Muscle layer of duodenum (tissue), 2 donors: ENCODE data around the gene MCFD2.
"Not testable (repeated sequence)": the region's sequence is repeated elsewhere in the genome, so short reads cannot be mapped to it uniquely, and the experiment has no call there.

Experiments
- H3K27ac ChIP-seq: one replicate; pipeline ENCODE4 v1.7.0; 2013; ENCODE audit warnings: mild to moderate bottlenecking, low read length
- H3K27me3 ChIP-seq: one replicate; pipeline ENCODE4 v1.7.0; 2013; ENCODE audit warnings: low read depth, mild to moderate bottlenecking, control low read depth, low read length
- H3K36me3 ChIP-seq, 2 donors: one replicate each; pipeline ENCODE4 v1.7.0; 2013; ENCODE audit warnings: low read length in 2 of 2, control low read depth in 1 of 2, mild to moderate bottlenecking in 1 of 2; ENCODE audit not compliant: insufficient read depth in 2 of 2, control insufficient read depth in 1 of 2
- H3K4me1 ChIP-seq, 2 donors: one replicate each; pipeline ENCODE4 v1.7.0; 2013; ENCODE audit warnings: low read length in 2 of 2, mild to moderate bottlenecking in 2 of 2, control low read depth in 1 of 2, moderate library complexity in 1 of 2; ENCODE audit not compliant: insufficient read depth in 2 of 2, control insufficient read depth in 1 of 2
- H3K4me3 ChIP-seq, 2 donors: one replicate each; pipeline ENCODE4 v1.7.0; 2013; ENCODE audit warnings: low read length in 2 of 2, low read depth in 1 of 2, mild to moderate bottlenecking in 1 of 2
- H3K9me3 ChIP-seq, 2 donors: one replicate each; pipeline ENCODE4 v1.7.0; 2013; ENCODE audit warnings: low read length in 2 of 2, control low read depth in 1 of 2, mild to moderate bottlenecking in 1 of 2; ENCODE audit not compliant: control insufficient read depth in 1 of 2
- donor health status: healthy.

The MCFD2 gene

GRCh38 chr2:46915811-46916630 is 415 bp upstream of the MCFD2 start:
- Histone ChIP-seq H3K27ac (peak overlapping the region; percentile 91), H3K36me3 (peaks cover 0 to 17% of the 10 kb centered on the region in 2 donors), H3K4me1 (peaks cover 14 to 29% of the 10 kb centered on the region in 2 donors), H3K4me3 (peak overlapping the region; percentile 96 to 97), H3K9me3 (no peaks in the 10 kb centered on the region), H3K27me3 (no peaks in the 10 kb centered on the region)

DNA sequence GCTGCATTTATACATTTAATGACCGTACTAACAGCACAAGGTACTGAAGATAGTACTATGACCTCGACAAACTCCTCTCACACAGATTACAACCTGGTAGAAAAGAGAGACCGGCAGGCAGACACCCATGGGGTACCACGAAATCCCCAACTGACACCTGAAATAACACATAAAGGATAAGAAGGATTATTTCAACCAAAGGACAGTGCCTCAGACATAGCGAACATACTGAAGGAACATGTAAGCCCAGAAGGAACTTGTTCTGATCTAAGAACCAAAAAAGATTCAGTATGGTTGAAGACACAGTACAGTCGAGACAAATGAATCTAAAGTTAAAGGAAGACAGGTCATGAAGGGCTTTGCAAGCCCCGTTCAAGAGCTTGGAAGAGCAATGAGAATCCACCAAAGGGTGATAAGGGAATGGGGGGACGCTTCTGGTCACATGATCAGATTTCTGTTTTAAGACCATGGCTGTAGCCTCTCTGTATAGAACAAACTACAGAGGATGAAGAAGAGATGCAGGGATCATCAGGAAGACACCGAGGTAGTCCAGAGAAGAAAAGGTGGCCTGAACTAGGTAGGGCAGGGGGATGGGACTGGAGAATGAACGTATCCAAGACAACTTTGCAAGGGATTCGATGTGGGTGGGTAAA is 902 bp downstream of the MCFD2 start:
- H3K36me3 ChIP-seq = peaks cover 0 to 27% of the 10 kb centered on the region in 2 donors
- no peaks in the 10 kb centered on the region for H3K9me3 ChIP-seq
- H3K27ac ChIP-seq = peak overlapping the region; percentile 91
- H3K27me3 ChIP-seq = no peaks in the 10 kb centered on the region
- peaks cover 14 to 29% of the 10 kb centered on the region in 2 donors for H3K4me1 ChIP-seq
- H3K4me3 ChIP-seq = peak overlapping the region; percentile 96 to 97

DNA sequence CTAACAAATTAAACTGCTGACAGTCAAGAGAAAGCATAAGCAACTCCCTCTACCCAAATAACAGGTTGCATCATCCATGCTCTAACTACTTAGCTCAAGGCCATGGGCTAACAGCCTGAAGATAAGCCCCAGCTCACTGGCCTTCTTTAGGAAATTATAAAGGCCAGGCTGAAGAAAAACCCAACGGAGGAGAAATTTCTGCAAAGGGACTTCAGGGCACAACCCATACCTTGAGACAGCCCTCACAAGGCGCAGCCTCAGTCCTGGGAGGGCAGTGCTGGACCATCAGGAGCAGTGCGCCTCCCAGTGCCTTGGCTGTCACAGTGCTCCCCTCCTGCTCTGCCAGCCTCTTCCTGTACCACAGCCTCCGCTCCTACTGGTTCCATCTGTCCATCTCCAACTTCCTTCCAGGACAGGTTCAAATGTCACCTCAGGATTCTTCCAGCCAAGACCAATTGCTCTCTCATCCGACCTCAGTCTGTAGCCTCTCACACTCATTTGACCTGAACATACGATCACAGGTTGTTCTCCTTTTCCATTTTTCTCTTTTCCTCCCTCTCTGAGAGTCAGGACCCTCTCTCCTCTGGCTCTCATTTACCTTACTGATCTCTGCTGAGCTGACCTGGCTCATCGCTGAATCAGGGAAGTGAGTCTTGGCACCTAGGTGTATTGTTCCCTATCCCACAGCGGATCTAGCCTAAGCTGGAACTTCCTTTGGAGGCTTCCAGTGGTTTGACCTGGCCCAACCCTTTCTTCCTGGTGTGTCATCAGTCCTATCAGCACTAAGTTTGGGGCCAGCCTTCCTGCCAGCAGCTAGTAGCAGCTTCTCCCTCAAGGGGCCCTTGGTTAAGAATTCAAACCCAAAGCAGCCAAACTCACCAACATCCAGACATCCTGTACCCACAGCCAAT is 1.9 kb downstream of the MCFD2 start:
- Histone ChIP-seq H3K4me1 (peaks cover 14 to 29% of the 10 kb centered on the region in 2 donors), H3K27me3 (no peaks in the 10 kb centered on the region), H3K4me3 (peak overlapping the region; percentile 96 to 97), H3K36me3 (peaks cover 5 to 37% of the 10 kb centered on the region in 2 donors), H3K27ac (peak overlapping the region; percentile 91), H3K9me3 (no peaks in the 10 kb centered on the region)

- H3K9me3 ChIP-seq = no peaks in the 10 kb centered on the region
- no peaks in the 10 kb centered on the region for H3K27me3 ChIP-seq
- peaks cover 25 to 52% of the 10 kb centered on the region in 2 donors for H3K36me3 ChIP-seq
- H3K27ac ChIP-seq = peak overlapping the region; percentile 54
- H3K4me1 ChIP-seq = peaks cover 14 to 24% of the 10 kb centered on the region in 2 donors
- H3K4me3 ChIP-seq = no peak overlapping the region
These were observed 5.7 kb downstream of the MCFD2 start for GRCh38 chr2:46909771-46910419.

- Histone ChIP-seq H3K9me3 (no peaks in the 10 kb centered on the region), H3K27ac (no peak overlapping the region), H3K4me1 (peaks cover 8 to 16% of the 10 kb centered on the region in 2 donors), H3K27me3 (no peaks in the 10 kb centered on the region), H3K36me3 (peaks cover 25 to 48% of the 10 kb centered on the region in 2 donors), H3K4me3 (no peak overlapping the region)
These were observed 6.5 kb downstream of the MCFD2 start for GRCh38 chr2:46909150-46909549.

DNA sequence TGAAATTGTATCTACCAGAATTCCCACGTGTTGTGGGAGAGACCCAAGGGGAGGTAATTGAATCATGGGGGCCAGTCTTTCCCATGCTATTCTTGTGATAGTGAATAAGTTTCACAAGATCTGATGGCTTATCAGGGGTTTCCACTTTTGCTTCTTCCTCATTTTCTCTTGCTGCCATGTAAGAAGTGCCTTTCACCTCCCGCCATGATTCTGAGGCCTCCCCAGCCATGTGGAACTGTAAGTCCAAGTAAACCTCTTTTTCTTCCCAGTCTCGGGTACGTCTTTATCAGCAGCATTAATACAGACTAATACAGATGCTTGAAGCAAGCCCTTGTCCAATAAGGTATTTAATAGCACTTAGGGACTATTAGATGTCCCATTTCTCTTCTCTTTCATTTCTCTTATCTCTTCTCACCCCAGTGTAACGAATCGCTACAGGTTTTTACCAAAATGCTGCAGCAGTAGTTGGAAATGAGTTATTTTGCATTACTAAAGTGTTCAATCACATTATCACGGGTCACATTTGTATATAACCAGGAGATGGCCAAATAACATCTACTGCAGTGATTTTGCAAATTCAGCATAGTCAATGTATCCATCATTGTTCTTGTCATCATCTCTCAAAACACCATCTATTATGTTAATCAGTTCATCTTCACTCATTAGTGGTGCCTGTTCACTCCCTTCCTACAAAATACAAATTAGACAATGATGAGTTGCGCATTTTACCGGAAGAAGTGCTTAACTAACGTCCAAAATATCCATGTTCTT is 10.5 kb downstream of the MCFD2 start:
- peaks cover 28 to 44% of the 10 kb centered on the region in 2 donors for H3K36me3 ChIP-seq
- H3K4me3 ChIP-seq, H3K27me3 ChIP-seq, H3K27ac ChIP-seq, H3K4me1 ChIP-seq, H3K9me3 ChIP-seq: not testable (repeated sequence)

DNA sequence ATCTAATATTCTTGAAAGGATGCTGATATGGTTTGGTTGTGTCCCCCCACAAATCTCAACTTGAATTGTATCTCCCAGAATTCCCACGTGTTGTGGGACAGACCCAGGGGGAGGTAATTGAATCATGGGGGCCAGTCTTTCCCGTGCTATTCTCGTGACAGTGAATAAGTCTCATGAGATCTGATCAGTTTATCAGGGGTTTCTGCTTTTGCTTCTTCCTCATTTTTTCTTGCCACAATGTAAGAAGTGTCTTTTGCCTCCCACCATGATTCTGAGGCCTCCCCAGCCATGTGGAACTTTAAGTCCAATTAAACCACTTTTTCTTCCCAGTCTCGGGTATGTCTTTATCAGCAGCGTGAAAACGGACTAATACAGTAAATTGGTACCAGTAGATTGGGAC is 12.6 kb downstream of the MCFD2 start:
- not testable (repeated sequence) for H3K4me3 ChIP-seq, H3K27me3 ChIP-seq, H3K9me3 ChIP-seq, H3K4me1 ChIP-seq, H3K27ac ChIP-seq
- H3K36me3 ChIP-seq = peaks cover 18 to 23% of the 10 kb centered on the region in 2 donors

- Histone ChIP-seq H3K36me3 (peaks cover 13 to 18% of the 10 kb centered on the region in 2 donors), H3K4me3 (no peak overlapping the region), H3K9me3 (no peaks in the 10 kb centered on the region), H3K4me1 (no peaks in the 10 kb centered on the region), H3K27me3 (no peaks in the 10 kb centered on the region), H3K27ac (no peak overlapping the region)
These were observed 13.1 kb downstream of the MCFD2 start for GRCh38 chr2:46902465-46902864.

- no peaks in the 10 kb centered on the region for H3K27me3 ChIP-seq
- H3K4me3 ChIP-seq = no peak overlapping the region
- H3K36me3 ChIP-seq = peaks cover 7 to 11% of the 10 kb centered on the region in 2 donors
- no peak overlapping the region for H3K27ac ChIP-seq
- no peaks in the 10 kb centered on the region for H3K4me1 ChIP-seq
- no peaks in the 10 kb centered on the region for H3K9me3 ChIP-seq
These were observed 14.0 kb downstream of the MCFD2 start for GRCh38 chr2:46901611-46902010.

DNA sequence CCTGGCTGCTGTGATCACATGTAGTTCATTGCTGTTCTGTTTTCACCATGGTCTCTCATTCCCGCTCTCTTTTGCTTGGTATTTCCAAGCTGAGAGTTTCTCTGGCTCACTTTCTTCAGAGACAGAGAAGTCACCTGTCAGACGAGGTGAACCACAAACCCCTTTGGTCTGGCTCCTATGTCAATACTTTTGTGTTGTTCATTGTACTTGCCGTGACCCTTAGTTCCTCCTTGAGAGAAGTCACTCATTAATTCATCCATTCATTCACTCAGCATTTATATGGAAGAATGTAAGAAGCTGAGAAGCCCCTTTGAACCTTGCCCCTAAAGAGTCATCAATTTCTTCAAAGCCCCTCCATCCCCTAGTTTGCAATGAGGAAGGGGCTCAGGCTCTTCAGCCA is 15.2 kb downstream of the MCFD2 start:
- H3K27me3 ChIP-seq = no peaks in the 10 kb centered on the region
- peaks cover 4 to 7% of the 10 kb centered on the region in 2 donors for H3K36me3 ChIP-seq
- H3K4me3 ChIP-seq = no peak overlapping the region
- H3K4me1 ChIP-seq = no peaks in the 10 kb centered on the region
- no peaks in the 10 kb centered on the region for H3K9me3 ChIP-seq
- H3K27ac ChIP-seq = no peak overlapping the region
